ENCODE results near the gene ESCO1.
"Not testable (repeated sequence)": the region's sequence is repeated elsewhere in the genome, so short reads cannot be mapped to it uniquely, and the experiment has no call there.

ESCO1 gene

DNA sequence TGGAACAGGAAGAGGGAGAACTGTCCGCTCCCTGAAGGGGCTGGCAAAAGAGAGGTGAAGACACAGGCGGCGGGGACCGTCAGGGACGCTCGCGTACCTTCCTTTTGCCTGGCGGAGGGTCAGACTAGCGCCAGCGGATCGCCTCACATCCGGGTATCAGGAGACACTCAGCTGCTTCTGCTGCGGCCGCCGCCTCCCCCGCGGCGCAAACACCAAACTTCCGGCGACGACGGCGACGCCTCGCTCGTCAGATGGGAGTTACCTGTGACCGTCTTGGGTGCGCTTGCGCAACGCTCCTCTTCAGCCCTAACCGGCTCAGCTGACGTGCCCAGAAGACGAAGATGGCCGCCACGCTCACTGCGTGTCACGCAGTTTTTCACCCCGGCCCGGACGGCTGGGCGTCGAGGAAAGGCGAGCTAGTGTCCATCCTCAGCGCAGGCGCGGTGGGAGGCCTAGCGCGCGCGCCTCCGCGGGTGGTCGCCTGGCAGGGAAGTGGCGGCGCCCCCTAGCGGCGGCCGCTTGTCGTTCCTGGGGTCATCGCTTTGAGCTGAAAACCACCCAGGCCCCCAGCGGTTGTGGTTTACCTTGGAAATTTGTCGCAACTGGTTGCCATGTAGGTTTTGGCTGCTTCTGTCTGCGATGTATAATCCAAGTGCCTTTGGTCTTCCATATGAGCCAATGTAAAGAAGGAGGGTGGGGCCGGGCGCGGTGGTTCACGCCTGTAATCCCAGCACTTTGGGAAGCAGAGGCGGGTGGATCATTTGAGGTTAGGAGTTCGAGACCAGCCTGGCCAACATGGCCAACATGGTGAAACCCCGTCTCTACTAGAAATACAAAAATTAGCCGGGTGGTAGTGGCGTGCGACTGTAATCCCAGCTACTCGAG is at the start of gene ESCO1:
TSS of gene ESCO1 (minus strand) at position 179 of the 885 bp plus-strand sequence. CDS start 25,861 bp downstream, outside the sequence.
- DNase-seq = peak; percentile 96 to 97

DNA sequence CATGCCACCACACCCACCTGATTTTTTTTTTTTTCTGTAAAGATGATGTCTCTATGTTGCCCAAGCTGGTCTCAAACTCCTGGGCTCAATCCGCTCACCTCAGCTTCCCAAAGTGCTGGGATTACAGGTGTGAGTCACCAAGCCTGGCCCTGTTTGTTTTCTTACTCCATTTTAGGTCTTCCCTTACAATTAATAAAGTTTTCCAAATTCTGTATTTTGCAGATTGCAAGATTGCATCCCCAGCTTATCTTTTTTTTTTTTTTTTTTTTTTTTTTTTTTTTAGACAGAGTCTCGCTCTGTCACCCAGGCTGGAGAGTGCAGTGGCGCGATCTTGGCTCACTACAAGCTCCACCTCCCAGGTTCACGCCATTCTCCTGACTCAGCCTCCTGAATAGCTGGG is 39.9 kb upstream of the ESCO1 start:
- not testable (repeated sequence) for DNase-seq

DNA sequence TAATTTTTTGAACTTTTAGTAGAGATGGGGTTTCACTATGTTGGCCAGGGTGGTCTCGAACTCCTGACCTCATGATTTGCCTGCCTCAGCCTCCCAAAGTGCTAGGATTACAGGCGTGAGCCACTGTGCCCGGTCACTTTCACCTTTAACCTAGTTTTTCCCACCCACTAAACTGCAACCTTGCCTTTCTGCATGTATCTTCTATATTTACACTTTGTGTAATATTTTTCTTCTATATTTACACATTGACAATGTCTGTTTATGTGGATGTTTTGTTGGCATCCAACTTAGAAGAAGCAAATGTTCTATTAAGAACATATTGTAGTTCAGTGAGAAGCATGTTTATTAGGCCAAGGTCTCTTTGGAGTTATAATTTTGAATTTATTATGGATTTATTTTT is 38.3 kb upstream of the ESCO1 start:
- no peak for DNase-seq

DNA sequence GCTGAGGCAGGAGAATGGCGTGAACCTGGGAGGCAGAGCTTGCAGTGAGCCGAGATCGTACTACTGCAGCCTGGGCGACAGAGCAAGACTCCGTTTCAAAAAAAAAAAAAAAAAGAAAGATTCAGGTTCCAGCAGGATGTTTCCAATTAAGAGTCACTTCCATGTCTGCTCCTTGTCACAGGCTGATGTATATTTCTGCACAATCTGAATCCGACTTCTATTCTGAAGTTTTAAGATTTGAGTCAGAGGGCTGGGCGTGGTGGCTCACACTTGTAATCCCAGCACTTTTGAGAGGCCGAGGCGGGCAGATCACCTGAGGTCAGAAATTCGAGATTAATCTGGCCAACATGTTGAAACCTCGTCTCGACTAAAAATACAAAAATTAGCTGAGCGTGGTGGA is 36.3 kb upstream of the ESCO1 start:
- no peak for DNase-seq

DNA sequence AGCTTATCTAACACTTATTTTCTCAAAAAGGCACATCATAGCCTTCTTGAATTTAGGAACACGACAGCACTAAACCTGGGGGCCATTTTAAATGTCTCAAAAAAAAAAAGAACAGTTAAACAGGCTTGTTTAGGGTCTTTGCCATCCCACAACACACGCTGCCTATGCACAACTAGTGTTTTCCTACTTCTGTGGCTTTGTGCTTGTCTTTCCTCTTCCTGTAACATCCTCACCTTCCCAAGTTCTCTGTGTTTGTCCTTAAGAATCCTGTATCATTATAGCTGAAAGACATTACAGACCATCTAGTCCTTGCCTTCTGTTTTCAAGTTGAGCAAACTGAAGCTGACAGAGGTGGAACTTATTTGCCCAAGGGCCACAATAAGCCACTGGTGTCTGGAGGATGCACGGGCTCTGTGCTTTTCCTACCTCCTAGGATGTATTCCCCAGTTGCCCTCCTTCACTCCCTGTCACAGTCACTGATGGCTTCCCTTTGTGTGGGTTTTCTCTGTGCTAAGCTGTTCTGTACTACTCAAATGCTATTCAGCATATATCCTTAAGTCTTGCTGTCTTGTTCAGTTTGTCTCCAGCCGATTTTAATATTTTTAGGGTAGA is 34.2 kb upstream of the ESCO1 start:
- no peak for DNase-seq

- no peak for DNase-seq
Measured at GRCh38 chr18:21632393-21632792, 31.9 kb upstream of the ESCO1 start.

GRCh38 chr18:21629089-21629832 is 28.8 kb upstream of the ESCO1 start:
- DNase-seq = no peak

- DNase-seq = not testable (repeated sequence)
Measured at GRCh38 chr18:21621640-21622039, 21.1 kb upstream of the ESCO1 start.

DNA sequence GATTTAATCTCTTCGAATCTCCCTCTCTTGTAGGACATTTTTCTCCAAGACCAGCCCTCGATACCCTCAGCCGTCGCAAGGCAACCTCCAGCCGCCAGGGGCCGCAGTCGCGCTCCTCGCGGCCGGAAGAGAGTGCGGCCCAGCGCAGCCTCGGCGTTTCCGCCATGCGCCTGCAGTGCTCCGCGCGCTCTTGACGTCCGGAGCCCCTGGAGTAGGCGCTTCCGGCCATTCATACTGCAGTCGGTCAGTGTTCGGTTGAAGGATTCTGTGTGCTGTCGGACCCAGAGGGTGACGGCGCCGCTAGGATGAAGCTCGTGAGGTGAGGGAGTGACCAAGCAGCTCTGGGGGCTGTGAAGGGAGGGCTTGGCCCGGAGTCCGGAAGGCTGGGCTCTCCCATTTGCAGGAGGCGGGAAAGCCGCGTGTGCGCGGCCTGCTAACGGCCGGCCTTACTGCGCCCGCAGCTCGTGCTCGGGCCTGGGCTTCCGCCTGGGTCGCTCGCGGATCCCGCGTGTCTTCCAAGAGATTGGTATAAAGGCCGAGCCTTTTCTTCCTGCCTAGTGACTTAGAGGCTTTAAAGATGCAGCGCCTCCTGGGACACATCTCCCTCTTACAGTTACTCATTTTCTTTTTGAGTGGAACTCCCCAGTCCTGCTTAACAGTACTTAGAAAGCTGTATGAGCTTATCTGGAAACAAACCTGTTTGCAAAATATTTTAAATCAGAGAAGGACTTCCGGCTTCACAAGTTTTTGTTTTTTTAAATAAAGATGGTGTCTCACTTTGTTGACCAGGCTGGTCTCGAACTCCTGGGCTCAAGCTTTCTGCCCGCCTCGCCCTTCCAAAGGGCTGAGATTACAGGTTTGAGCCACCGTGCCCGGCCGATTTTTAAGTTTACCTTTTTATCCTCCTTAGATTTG is 11.9 kb upstream of the ESCO1 start, which contains the start of gene SNRPD1:
TSS of gene SNRPD1 (plus strand) at position 190 of the 915 bp plus-strand sequence. CDS start at position 306, 116 bp downstream.
- peak; percentile 86 to 92 for DNase-seq

- DNase-seq = not testable (repeated sequence)
Measured at GRCh38 chr18:21611401-21612124, 11.1 kb upstream of the ESCO1 start.

GRCh38 chr18:21605213-21605612 is 4.7 kb upstream of the ESCO1 start:
- DNase-seq = no peak

GRCh38 chr18:21604671-21605070 is 4.2 kb upstream of the ESCO1 start:
- DNase-seq = peak in 1 of 2 donors; percentile 21

DNA sequence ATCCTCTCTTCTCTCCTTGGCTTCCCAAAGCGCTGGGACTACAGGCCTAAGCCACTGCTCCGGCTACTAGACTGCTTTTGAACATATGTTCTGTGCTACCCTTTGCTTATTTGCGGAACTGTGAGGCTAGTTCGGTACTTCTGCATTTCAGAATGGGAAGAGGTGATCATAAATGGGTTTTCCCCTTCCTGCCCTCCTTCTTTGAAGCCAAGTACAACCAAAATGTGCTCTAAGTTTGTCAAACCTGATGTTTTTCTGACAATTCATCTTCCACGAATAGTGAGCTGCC is 1.7 kb upstream of the ESCO1 start:
- peak; percentile 18 to 48 for DNase-seq

DNA sequence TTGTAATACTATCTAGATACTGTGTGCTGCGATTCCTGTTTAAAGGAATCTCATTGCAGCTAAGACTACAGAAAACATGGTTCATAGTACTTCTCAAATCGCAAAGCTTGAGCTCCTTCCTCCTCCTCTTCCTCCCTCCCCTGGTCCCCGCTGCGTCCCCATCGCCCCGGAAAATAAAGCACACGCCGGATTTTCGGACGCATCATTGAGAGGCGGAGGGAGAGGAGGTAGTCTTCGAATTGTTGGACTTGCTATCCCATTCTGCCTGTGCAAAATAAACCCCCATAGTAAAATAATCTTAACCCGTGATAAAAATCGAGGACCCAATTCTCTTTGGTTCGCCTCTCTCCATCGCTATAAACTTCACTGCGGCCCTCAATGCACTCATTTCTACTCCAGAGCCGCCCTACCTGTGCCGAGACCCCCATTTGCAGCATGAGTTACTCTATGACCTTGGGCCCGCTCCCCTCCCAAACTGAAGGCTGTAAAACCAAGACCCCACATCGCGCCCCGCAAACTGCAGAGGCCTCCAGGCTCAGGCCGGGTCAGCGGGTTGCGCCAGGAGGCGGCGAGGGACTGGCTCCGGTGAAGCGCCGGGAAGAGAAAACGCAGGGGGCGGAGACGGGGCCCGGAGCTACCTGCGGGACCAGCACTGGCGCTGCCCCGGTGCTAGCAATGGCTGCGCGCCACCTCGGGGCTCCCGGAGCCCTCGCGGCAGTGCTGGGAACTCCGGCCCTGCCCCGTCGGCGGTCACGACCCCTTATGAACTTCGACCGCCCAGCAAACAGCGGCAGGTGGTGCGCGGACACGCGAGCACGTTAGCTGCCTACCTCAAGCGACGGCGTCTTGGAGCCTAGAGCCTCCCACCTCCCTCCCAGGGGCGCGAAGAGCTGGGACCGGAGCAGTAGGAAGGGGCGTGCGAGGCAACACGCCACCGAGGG is 649 bp downstream of the ESCO1 start:
- peak in 1 of 2 donors; percentile 25 for DNase-seq

GRCh38 chr18:21598726-21599584 is 1.5 kb downstream of the ESCO1 start:
- DNase-seq = no peak

- DNase-seq = no peak
Measured at GRCh38 chr18:21597620-21598019, 2.9 kb downstream of the ESCO1 start.

GRCh38 chr18:21593540-21594257 is 6.8 kb downstream of the ESCO1 start:
- peak in 1 of 2 donors; percentile 20 for DNase-seq

- not testable (repeated sequence) for DNase-seq
Measured at GRCh38 chr18:21592361-21592760, 8.1 kb downstream of the ESCO1 start.

DNA sequence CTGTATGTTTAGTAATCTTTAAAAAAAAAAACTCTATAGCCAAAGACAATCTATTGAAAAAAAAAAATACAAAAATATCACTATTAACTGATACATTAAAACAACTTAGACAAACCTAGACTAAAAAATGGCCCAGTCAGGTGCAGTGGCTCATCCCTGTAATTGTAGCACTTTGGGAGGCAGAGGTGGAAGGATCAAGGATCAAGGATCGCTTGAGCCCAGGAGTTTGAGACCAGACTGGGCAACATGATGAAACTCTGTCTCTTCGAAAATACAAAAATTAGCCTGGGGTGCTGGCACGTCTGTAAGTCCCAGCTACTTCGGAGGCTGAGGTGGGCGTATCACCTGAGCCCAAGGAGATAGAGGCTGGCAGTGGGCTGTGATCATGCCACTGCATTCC is 16.1 kb downstream of the ESCO1 start:
- no peak for DNase-seq
